ENCODE data around the gene ARID1B.

- TF ChIP-seq MYC (CRISPR knock-in tag; IDR thresholded peaks at IDR 0.05; ENCODE audit: borderline replicate concordance) (no peak), CTCF (CRISPR knock-in tag; IDR thresholded peaks at IDR 0.05) (no peak), HCFC1 (IDR thresholded peaks at IDR 0.05; ENCODE audit: low read depth, low read length) (no peak), MEIS2 (CRISPR knock-in tag; IDR thresholded peaks at IDR 0.05) (no peak), KAT8 (CRISPR knock-in tag; IDR thresholded peaks at IDR 0.05) (no peak), ZBTB1 (CRISPR knock-in tag; IDR thresholded peaks at IDR 0.05; ENCODE audit: borderline replicate concordance) (no peak), ZBTB10 (CRISPR knock-in tag; IDR thresholded peaks at IDR 0.05; ENCODE audit: borderline replicate concordance) (no peak)
These were observed 203.3 kb downstream of the ARID1B start for GRCh38 chr6:156980515-156980914.
